MM.1S (cell line): ENCODE data around the gene MS4A12.

ENCODE experiments used
- DNase-seq: peaks from one replicate; pipeline ENCODE4 v3.0.0-alpha.2; 2015
- H2AFZ ChIP-seq: fragments of 300-600 bp; sonication (generic); 2 replicates; pipeline ENCODE4 v1.6.0; 2016; ENCODE audit warnings: antibody characterized with exemption, low read length
- H3F3A ChIP-seq: fragments of 300-600 bp; sonication (generic); 2 replicates; pipeline ENCODE4 v1.6.1; 2016; ENCODE audit warnings: mild to moderate bottlenecking, antibody characterized with exemption, low read length, moderate library complexity, mixed read lengths; ENCODE audit not compliant: insufficient read depth
- H3K27ac ChIP-seq: fragments of 300-600 bp; sonication (generic); 2 replicates; pipeline ENCODE4 v1.5.1; 2016; ENCODE audit warnings: mild to moderate bottlenecking, low read length
- H3K27me3 ChIP-seq: fragments of 300-600 bp; sonication (generic); replicated peaks from 2 replicates; pipeline ENCODE4 v1.6.0; 2016; ENCODE audit warnings: low read length; ENCODE audit not compliant: insufficient read depth
- H3K36me3 ChIP-seq: fragments of 300-600 bp; sonication (generic); replicated peaks from 2 replicates; pipeline ENCODE4 v1.6.1; 2016; ENCODE audit warnings: mild to moderate bottlenecking, low read length, mixed read lengths; ENCODE audit not compliant: insufficient read depth
- H3K4me1 ChIP-seq: fragments of 300-600 bp; sonication (generic); 2 replicates; pipeline ENCODE4 v1.6.1; 2016; ENCODE audit warnings: low read length, mixed read lengths
- H3K4me2 ChIP-seq: fragments of 300-600 bp; sonication (generic); 2 replicates; pipeline ENCODE4 v1.6.0; 2016; ENCODE audit warnings: low read depth, low read length
- H3K4me3 ChIP-seq: fragments of 300-600 bp; sonication (generic); 2 replicates; pipeline ENCODE4 v1.5.1; 2016; ENCODE audit warnings: low read length, mixed read lengths
- H3K79me2 ChIP-seq: fragments of 300-600 bp; sonication (generic); 2 replicates; pipeline ENCODE4 v1.6.1; 2016; ENCODE audit warnings: mixed run types, low read length, mixed read lengths
- H3K9ac ChIP-seq: fragments of 300-600 bp; sonication (generic); 2 replicates; pipeline ENCODE4 v1.6.1; 2016; ENCODE audit warnings: low read length, mixed read lengths
- H3K9me2 ChIP-seq: fragments of 300-600 bp; sonication (generic); replicated peaks from 2 replicates; pipeline ENCODE4 v1.6.1; 2016; ENCODE audit warnings: mild to moderate bottlenecking, low read length, mixed read lengths; ENCODE audit not compliant: insufficient read depth
- H3K9me3 ChIP-seq: fragments of 300-600 bp; sonication (generic); replicated peaks from 2 replicates; pipeline ENCODE4 v1.6.1; 2016; ENCODE audit warnings: mild to moderate bottlenecking, low read length, mixed read lengths; ENCODE audit not compliant: insufficient read depth
- H4K20me1 ChIP-seq: fragments of 300-600 bp; sonication (generic); 2 replicates; pipeline ENCODE4 v1.6.1; 2016; ENCODE audit warnings: mild to moderate bottlenecking, low read length, moderate library complexity, mixed read lengths; ENCODE audit not compliant: insufficient read depth
- CTCF ChIP-seq: fragments of 300-600 bp; sonication (generic); IDR thresholded peaks from 2 replicates; pipeline ENCODE4 v1.5.1; 2016; ENCODE audit warnings: antibody characterized with exemption, low read length, mixed read lengths
- EZH2 ChIP-seq: fragments of 300-600 bp; sonication (generic); optimal IDR thresholded peaks from 2 replicates; pipeline ENCODE3; 2017; ENCODE audit warnings: low read depth, mild to moderate bottlenecking, antibody characterized with exemption, low read length, mixed read lengths
- EZH2phosphoT487 ChIP-seq: fragments of 300-600 bp; sonication (generic); IDR thresholded peaks from 2 replicates; pipeline ENCODE4 v1.6.1; 2018; ENCODE audit warnings: antibody characterized with exemption, low read length

Gene MS4A12

GRCh38 chr11:60498399-60498798 lies 5.8 kb downstream of the MS4A12 start:
- no peak for DNase-seq
- Histone ChIP-seq H3K27me3 (no peaks in the 10 kb centered on the region), H3K9ac (peak overlapping the region; percentile 21; the same call in 1 of the 2 replicates), H3K4me2 (peak overlapping the region; percentile 61), H3K9me3 (no peaks in the 10 kb centered on the region), H3K4me3 (no peak overlapping the region), H3K36me3 (no peaks in the 10 kb centered on the region), H2AFZ (peak overlapping the region; percentile 41), H3F3A (peaks cover 18% of the 10 kb centered on the region), H3K9me2 (no peaks in the 10 kb centered on the region), H3K27ac (peak overlapping the region; percentile 84), H4K20me1 (no peaks in the 10 kb centered on the region), H3K79me2 (no peaks in the 10 kb centered on the region), H3K4me1 (peaks cover 30% of the 10 kb centered on the region)
- TF ChIP-seq EZH2phosphoT487 = no peak
- TF ChIP-seq CTCF = no peak
- no peak for TF ChIP-seq EZH2

GRCh38 chr11:60498853-60499252 lies 6.3 kb downstream of the MS4A12 start:
- no peaks in the 10 kb centered on the region for H3K36me3 ChIP-seq
- no peaks in the 10 kb centered on the region for H3K9me2 ChIP-seq
- TF ChIP-seq EZH2phosphoT487 = no peak
- no peak for TF ChIP-seq EZH2
- TF ChIP-seq CTCF = no peak
- peaks cover 18% of the 10 kb centered on the region for H3F3A ChIP-seq
- no peaks in the 10 kb centered on the region for H3K79me2 ChIP-seq
- H3K9ac ChIP-seq = peak overlapping the region; percentile 22; the same call in 1 of the 2 replicates
- peak overlapping the region; percentile 61 for H3K4me2 ChIP-seq
- peak; percentile 87 for DNase-seq
- peak overlapping the region; percentile 41 for H2AFZ ChIP-seq
- H3K27me3 ChIP-seq = no peaks in the 10 kb centered on the region
- H3K4me3 ChIP-seq = no peak overlapping the region
- H4K20me1 ChIP-seq = no peaks in the 10 kb centered on the region
- peaks cover 32% of the 10 kb centered on the region for H3K4me1 ChIP-seq
- H3K9me3 ChIP-seq = no peaks in the 10 kb centered on the region
- peak overlapping the region; percentile 84 for H3K27ac ChIP-seq

- no peak for DNase-seq
- peaks cover 43% of the 10 kb centered on the region for H3K4me1 ChIP-seq
- H3K4me2 ChIP-seq = no peak overlapping the region
- TF ChIP-seq EZH2 (no peak), EZH2phosphoT487 (no peak), CTCF (no peak)
- H3K9me2 ChIP-seq = no peaks in the 10 kb centered on the region
- H3K79me2 ChIP-seq = no peaks in the 10 kb centered on the region
- peaks cover 18% of the 10 kb centered on the region for H3F3A ChIP-seq
- no peaks in the 10 kb centered on the region for H3K27me3 ChIP-seq
- no peaks in the 10 kb centered on the region for H4K20me1 ChIP-seq
- no peaks in the 10 kb centered on the region for H3K36me3 ChIP-seq
- no peak overlapping the region for H3K4me3 ChIP-seq
- no peak overlapping the region for H3K9ac ChIP-seq
- no peaks in the 10 kb centered on the region for H3K9me3 ChIP-seq
- H3K27ac ChIP-seq = no peak overlapping the region
- H2AFZ ChIP-seq = no peak overlapping the region
Measured at GRCh38 chr11:60500276-60500910, 7.8 kb downstream of the MS4A12 start.
